Measurements from ENCODE around the gene SCNN1B.
"Not testable (repeated sequence)": the region's sequence is repeated elsewhere in the genome, so short reads cannot be mapped to it uniquely, and the experiment has no call there.

SCNN1B gene

GRCh38 chr16:23380501-23380951, 78.4 kb downstream of the SCNN1B start:
- no peak for DNase-seq (ENCODE audit: low read depth in 2 of 2)

GRCh38 chr16:23381702-23382101, 79.6 kb downstream of the SCNN1B start:
- not testable (repeated sequence) for DNase-seq (ENCODE audit: low read depth in 2 of 2)

GRCh38 chr16:23382279-23382678, 80.2 kb downstream of the SCNN1B start:
- DNase-seq (ENCODE audit: low read depth in 2 of 2) = no peak

GRCh38 chr16:23383881-23384280, 81.8 kb downstream of the SCNN1B start:
- DNase-seq (ENCODE audit: low read depth in 2 of 2) = no peak

- no peak for DNase-seq (ENCODE audit: low read depth in 2 of 2)
These were observed 82.8 kb downstream of the SCNN1B start for GRCh38 chr16:23384878-23385277.

- DNase-seq (ENCODE audit: low read depth in 2 of 2) = no peak
These were observed 83.3 kb downstream of the SCNN1B start for GRCh38 chr16:23385441-23385840.

GRCh38 chr16:23387666-23388065, 85.6 kb downstream of the SCNN1B start:
- no peak for DNase-seq (ENCODE audit: low read depth in 2 of 2)

- DNase-seq (ENCODE audit: low read depth in 2 of 2) = no peak
These were observed 86.7 kb downstream of the SCNN1B start for GRCh38 chr16:23388786-23389185.

GRCh38 chr16:23389201-23389600, 87.1 kb downstream of the SCNN1B start:
- no peak for DNase-seq (ENCODE audit: low read depth in 2 of 2)

- DNase-seq (ENCODE audit: low read depth in 2 of 2) = not testable (repeated sequence)
These were observed 87.8 kb downstream of the SCNN1B start for GRCh38 chr16:23389936-23390335.

GRCh38 chr16:23391381-23392222, 89.5 kb downstream of the SCNN1B start:
- no peak for DNase-seq (ENCODE audit: low read depth in 2 of 2)

- no peak for DNase-seq (ENCODE audit: low read depth in 2 of 2)
These were observed 90.1 kb downstream of the SCNN1B start for GRCh38 chr16:23392223-23392600.

GRCh38 chr16:23394141-23394831, 92.2 kb downstream of the SCNN1B start:
- no peak for DNase-seq (ENCODE audit: low read depth in 2 of 2)

GRCh38 chr16:23395732-23396131, 93.6 kb downstream of the SCNN1B start:
- no peak for DNase-seq (ENCODE audit: low read depth in 2 of 2)

GRCh38 chr16:23397464-23397863, 95.4 kb downstream of the SCNN1B start:
- DNase-seq (ENCODE audit: low read depth in 2 of 2) = no peak

- no peak for DNase-seq (ENCODE audit: low read depth in 2 of 2)
These were observed 97.1 kb downstream of the SCNN1B start for GRCh38 chr16:23398987-23399805.

- not testable (repeated sequence) for DNase-seq (ENCODE audit: low read depth in 2 of 2)
These were observed 98.3 kb downstream of the SCNN1B start for GRCh38 chr16:23400447-23400846.

GRCh38 chr16:23401139-23401538, 99.0 kb downstream of the SCNN1B start:
- no peak for DNase-seq (ENCODE audit: low read depth in 2 of 2)

- DNase-seq (ENCODE audit: low read depth in 2 of 2) = no peak
These were observed 100.0 kb downstream of the SCNN1B start for GRCh38 chr16:23402100-23402499.

GRCh38 chr16:23403547-23403946, 101.4 kb downstream of the SCNN1B start:
- DNase-seq (ENCODE audit: low read depth in 2 of 2) = no peak

- DNase-seq (ENCODE audit: low read depth in 2 of 2) = no peak
These were observed 103.9 kb downstream of the SCNN1B start for GRCh38 chr16:23406024-23406423.

GRCh38 chr16:23406546-23407240, 104.6 kb downstream of the SCNN1B start:
- no peak for DNase-seq (ENCODE audit: low read depth in 2 of 2)
